HG02610 (cell line): Measurements from ENCODE around the gene KHDC1.
"Not testable (repeated sequence)": the region's sequence is repeated elsewhere in the genome, so short reads cannot be mapped to it uniquely, and the experiment has no call there.

Experiments
- ATAC-seq: cut with Tn5 transposase; IDR thresholded peaks from one replicate; pipeline ENCODE4 v1.9.1; 2021; ENCODE audit warnings: mild to moderate bottlenecking, moderate library complexity; ENCODE audit not compliant: unreplicated experiment

The KHDC1 gene

GRCh38 chr6:73252703-73253102, 10.3 kb downstream of the KHDC1 start:
- no peak for ATAC-seq

- ATAC-seq = no peak
Observed at GRCh38 chr6:73250016-73250415, 13.0 kb downstream of the KHDC1 start.

DNA sequence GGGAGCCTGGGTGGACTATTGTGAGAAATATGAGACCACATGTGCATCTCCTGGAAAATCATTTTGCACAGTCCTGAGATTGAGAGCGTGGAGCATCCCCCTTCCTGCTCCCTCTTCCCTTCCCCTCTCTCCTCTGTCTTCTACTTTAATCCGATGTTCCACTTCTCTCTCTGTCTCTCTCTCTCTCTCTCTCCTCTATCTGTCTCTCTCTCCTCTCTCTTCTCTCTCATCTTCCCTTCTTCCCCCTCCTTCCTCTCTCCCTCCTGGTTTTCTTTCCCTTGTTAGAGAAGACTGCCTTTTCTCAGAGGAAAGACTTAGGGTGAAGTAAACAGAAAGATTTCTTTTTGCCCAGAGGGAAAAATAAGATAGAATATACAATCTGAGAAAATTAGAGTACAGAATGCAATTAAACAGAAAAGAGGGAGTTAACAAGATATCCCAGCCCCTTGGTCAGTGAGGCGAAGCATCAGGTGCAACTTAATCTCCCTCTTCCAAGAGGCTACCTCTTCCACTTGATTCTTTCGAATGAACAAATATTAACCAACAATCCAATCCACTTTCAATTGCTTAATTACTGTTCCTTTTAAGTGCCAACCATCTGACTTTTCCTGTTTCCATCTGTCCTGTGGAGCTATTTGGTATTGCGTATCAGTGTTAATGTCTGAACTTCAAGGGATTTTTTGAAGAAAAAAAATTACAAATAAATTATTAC, 14.6 kb downstream of the KHDC1 start:
- no peak for ATAC-seq

DNA sequence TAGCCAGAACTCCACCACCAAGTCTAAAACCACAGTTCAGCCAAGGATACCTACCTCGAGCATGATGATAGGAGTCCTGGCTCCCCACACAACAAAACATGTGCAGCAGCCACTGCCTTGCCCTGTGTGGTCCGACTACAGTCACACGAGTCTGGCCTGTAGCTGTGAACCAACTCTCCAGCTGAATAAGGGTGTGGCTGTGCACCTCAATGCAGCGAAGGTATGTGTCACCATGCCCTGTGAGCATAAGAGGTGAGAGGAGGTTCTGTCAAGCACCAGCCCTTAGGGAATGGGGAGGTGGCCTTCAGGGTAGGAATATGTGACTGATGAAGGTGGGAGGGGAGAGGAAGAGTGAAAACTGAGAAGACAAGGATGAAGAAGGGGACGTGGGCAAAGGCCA, 21.0 kb downstream of the KHDC1 start:
- ATAC-seq = no peak

GRCh38 chr6:73240730-73241129, 22.3 kb downstream of the KHDC1 start:
- ATAC-seq = no peak

DNA sequence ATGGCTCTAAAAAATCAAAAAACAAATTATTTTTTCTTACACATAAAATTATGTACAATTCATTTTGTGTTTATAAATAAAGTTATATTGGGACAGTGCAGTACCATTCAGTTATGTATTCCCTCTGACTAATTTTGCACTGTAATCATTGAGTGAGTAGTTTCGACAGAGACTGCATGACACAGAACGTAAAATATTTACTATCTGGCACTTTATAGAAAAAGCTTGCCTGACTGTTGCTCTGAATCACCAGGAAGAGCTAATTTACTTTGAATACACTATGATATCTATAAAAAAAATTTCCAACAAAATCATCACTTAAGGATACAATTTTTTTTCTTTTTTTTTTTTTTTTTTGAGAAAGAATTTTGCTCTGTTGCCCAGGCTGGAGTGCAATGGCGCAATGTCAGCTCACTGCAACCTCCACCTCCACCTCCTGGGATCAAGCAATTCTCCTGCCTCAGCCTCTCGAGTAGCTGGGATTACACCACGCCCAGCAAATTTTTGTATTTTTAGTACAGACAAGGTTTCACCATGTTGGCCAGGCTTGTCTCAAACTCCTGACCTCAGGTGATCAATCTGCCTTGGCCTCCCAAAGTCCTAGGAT, 26.7 kb downstream of the KHDC1 start:
- ATAC-seq = no peak

- ATAC-seq = no peak
Observed at GRCh38 chr6:73234733-73235132, 28.3 kb downstream of the KHDC1 start.

DNA sequence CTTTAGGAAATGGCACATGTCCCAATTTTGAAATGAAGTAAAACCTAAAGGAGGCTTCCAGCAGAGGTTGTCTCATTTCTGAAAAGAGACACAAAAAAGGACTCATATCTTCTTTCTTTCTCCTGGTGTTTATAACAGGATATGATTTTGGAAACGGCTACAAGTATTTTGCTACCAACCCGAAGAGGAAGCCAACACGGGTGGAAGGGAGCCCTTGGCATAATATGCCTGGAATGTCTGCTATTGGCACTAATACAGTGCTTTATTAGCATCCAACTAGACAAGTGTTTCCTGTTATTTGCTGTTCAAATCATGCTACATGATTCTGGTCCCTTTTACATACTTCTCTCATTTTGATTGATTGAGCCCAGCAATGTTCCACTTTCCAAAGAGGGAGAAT, 29.0 kb downstream of the KHDC1 start:
- not testable (repeated sequence) for ATAC-seq

GRCh38 chr6:73233048-73233447, 29.9 kb downstream of the KHDC1 start:
- ATAC-seq = no peak

- ATAC-seq = peak; percentile 51
Observed at GRCh38 chr6:73231986-73232391, 31.0 kb downstream of the KHDC1 start.

DNA sequence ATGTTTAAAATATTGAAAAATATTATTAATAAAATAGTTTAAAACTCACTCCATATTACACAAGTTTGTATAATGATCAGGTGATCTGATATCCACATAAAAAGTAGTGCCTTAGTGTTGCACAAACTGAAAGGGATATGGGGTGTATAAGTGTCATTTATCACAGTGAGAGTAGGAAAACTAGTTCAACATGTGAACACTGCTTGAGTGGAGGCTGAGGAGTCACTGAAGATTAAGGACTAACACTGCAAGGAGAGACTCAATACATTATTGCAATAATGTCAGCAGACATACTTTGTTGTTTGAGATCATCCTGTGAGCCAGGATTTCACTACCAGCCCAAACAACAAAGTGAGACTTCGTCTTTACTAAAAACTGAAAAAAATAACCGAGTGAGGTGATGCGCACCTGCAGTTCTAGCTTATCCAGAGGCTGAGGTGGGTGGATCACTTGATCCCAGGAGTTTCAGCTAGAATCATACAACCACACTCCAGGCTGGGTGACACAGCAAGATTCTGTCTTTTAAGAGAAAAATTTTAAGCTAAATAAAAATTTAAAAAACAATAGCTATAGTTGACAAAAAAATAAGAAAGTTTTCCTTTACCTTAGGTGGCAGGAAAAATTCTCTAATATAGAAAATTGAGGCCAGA, 35.3 kb downstream of the KHDC1 start:
- no peak for ATAC-seq

- ATAC-seq = no peak
Observed at GRCh38 chr6:73225396-73225795, 37.6 kb downstream of the KHDC1 start, which contains the start of gene KHDC1L. TSS of gene KHDC1L (minus strand) at chr6:73225496. CDS start at chr6:73225408, 88 bp downstream.

GRCh38 chr6:73216859-73217258, 46.1 kb downstream of the KHDC1 start:
- ATAC-seq = no peak

DNA sequence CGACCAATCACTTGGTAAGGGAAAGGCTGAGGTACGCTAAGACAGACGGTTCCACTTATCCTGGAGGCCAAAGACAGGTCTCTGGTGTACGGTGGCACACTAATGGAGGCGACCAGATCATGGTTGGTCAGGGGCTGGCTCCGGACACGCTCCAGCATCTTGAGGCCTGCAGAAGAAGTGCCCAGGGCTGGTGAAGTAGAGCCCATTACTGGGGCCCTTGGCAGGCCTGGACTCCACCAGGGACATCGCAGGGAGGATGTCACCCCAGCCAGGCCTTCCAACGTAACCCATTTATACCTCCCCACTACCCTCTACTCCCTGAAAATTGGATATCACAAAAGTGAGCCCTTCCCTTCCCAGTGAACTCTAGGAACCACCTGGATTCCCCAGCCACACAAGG, 53.9 kb downstream of the KHDC1 start:
- no peak for ATAC-seq

DNA sequence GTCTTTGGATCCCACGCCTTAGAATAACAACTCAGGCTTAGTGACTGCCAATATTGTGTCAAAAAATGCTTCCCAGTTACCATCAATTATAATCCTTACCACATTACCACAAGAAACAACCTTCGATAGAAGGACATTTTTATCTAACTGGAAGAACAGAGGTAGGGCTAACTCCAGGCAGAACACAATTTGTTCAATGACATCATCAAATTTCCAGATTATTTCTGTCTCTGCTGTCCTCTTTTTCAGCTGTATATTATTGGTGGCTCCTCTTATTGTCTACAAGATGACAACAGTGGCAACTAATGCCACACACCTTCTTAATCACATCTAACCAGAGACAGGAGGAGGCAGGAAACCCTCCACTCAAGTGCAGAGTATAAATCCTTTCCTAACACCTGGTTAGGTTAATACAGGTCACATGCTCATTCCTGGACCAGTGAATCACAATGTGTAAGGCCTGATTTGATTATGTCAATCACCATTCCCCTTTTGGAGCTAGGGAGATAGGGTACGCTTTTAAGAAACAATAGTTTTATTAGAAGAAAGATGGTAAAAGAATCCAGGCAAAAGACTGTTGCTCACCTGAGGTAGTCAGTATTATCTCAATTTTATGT, 55.7 kb downstream of the KHDC1 start:
- no peak for ATAC-seq

DNA sequence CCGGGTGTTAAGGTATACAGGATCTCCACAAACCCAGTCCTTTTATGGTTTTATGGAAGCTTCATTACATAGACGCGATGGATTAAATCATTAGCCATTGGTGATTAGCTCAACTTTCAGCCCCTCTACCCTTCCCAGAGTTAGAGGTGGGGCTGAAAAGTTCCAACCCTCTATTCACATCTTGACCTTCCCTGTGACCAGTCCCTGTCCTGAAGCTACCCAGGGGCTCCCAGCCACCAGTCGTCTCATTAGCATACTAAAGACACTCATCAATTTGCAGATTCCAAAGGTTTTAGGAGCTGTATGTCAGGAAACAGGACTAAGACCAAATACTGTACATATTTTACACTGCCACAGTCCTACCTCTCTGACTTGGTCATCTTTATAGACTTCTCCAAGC, 58.7 kb downstream of the KHDC1 start:
- ATAC-seq = no peak

DNA sequence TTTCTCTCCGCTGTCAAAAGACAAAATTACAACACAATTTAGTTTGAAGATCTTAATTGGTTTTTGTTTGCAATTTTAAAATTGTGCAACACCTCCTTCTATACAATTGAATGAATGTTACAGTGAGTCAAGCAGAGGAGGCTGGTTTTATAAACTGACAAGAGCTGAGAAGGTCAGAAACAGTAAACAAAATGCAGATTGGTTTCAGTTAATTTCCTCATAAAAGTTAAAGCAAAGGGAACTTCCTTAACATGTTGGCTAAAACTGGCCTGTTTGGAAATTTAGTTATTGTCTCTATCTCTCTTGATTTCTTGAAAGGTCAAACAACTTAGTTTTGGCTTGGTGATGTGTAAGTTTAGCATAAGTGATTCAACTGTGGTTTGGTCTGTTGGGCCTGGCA, 59.9 kb downstream of the KHDC1 start:
- no peak for ATAC-seq

- no peak for ATAC-seq
Observed at GRCh38 chr6:73200735-73201134, 62.3 kb downstream of the KHDC1 start.

DNA sequence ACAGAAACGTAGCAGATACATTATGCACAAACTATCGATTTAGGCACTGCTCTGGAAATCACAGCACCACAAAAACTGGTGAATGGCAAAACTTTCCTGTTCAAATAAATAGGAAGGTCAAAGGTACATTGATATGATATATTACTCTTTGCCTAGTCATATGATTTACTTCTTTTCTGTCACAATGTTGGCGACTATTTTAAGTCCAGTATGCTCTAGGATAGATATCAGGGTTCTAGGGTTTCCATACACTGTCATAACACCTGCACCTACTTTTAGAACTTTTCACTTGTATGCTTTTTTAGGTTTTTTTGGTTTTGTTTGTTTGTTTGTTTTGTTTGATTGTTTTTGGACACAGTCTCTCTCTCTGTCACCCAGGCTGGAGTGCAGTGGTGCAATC, 62.7 kb downstream of the KHDC1 start:
- ATAC-seq = no peak

DNA sequence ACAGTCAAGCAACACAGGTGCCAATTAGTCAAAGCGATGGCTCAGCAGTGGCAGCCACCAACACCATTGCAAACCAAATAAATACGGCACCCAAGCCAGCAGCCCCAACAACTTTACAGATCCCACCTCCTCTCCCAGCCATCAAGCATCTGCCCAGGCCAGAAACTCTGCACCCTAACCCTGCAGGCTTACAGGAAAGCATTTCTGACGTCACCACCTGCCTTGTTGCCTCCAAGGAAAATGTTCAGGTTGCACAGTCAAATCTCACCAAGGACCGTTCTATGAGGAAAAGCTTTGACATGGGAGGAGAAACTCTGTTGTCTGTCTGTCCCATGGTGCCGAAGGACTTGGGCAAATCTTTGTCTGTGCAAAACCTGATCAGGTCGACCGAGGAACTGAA, 68.3 kb downstream of the KHDC1 start:
- no peak for ATAC-seq

DNA sequence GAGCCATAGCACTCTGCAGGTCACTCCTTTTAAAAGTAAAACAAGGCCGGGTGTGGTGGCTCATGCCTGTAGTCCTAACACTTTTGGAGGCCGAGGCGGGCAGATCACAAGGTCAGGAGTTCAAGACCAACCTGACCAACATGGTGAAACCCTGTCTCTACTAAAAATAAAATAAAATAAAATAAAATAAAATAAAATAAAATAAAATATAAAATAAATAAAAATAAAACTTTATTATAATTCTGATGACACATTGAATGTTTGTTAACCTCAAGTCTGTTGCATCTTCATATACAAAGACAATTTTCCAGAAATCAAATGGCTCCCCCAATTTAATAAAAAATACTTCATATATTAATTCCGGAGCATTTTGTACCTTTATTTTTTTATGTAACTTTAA, 69.7 kb downstream of the KHDC1 start:
- not testable (repeated sequence) for ATAC-seq
